Measurements from ENCODE around the gene PTPRE. TPM values are rescaled to one million over a fixed set of nuclear protein-coding genes. Genes with fewer than 3 reads are reported as not detected.

The PTPRE gene
- total and polyA plus RNA-seq, 10 of the 15 experiments (the other 5 are each of a cell fraction or from before 2014, with no cell fraction given), result 2.9 to 7.6 (median 5.8) TPM

DNA sequence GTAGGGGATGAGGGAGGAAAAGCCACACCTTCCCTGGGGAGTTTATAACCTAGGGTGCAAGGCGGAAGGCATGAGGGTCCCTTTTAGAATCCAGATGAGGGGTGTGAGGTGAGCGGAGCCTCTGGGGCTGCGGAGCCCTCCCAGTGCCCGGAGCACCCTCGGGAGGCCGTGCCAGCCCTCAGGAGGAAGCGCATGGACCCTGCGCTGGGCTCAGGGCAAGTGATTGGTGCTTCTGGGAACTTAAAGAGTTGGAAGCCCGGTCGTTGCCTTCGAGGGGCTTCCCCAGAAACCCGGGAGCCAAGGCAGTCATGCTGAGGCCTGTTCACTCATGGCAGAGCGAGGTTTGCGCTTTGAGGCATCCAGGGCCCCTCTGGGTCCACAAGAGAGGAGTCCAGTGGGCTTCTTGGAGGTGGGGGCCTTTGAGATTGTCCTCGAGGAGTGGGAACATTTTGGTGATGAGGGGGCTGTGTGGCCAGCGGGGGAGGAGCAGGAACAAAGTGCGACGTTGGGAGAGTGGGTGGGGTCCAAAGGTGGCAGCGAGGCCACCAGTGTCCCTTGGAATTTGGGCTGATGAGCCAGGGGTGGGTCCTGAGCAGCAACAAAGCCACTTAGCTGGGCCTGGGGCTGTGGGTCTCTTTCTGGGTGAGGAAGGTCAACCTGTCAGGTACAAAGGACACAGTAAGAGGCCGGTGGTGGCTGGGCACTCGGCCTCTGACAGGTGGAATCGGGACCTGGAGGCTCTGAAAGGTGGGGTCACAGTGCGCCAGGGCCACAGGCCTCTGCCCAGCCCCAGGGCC lies 139.5 kb downstream of the PTPRE start (continued):
- TF ChIP-seq YBX1 (IDR thresholded peaks at IDR 0.05) (no peak), BACH1 (IDR thresholded peaks at IDR 0.05; ENCODE audit: borderline replicate concordance) (no peak)

DNA sequence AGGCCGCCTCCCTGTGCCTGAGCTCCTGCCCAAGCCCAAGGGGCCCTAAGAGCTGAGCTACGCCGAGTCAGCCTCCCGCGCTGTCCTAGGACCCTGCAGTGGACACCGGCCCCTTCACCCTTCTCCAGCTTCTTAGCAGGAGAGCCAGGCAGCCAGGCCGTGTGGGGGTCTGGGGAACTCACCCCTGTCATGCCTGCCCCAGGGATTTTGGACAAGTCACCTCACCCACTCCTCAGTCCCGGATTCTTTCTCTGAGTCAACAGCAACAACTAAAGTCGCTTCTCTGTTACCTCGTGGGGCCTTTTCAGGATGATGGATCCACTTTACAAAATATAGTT lies 140.0 kb downstream of the PTPRE start:
- ChIA-PET RAD21 (ENCODE audit: unreplicated experiment) (interaction anchor here (1.1 to 3.8 kb wide), 5 partner anchors 11 to 102 kb away, joined by 3 to 82 read pairs (median 11); no protein-coding TSS in a partner anchor), POLR2A (interaction anchor here (0.7 to 6.4 kb wide), 4 partner anchors 10 to 80 kb away, joined by 3 to 117 read pairs (median 4); no protein-coding TSS in a partner anchor), CTCF (interaction anchor here (1.1 to 5.9 kb wide), 6 partner anchors 11 to 97 kb away, joined by 3 to 52 read pairs (median 16); no protein-coding TSS in a partner anchor), SMC1A (ENCODE audit: uncharacterized antibody, unreplicated experiment) (interaction anchor here (0.6 to 8.7 kb wide), 7 partner anchors 11 to 273 kb away, joined by 3 to 116 read pairs (median 4); no protein-coding TSS in a partner anchor)
- in situ Hi-C loops (cut with MboI) (no loop called here), intact Hi-C loops (cut with micrococcal nuclease; ENCODE audit: unreplicated experiment) (loop anchor here (1.0 kb wide), 1 partner anchor 17 kb away; no protein-coding TSS in a partner anchor)
- WGBS (ENCODE audit: insufficient coverage, insufficient replicate concordance, low lambda C conversion rate, missing lambda C conversion rate), result 55% methylated on average over 10 of the region's 10 CpGs
- no peak for FAIRE-seq
- Histone ChIP-seq H3K4me2 (ENCODE audit: control insufficient read depth, insufficient read depth) (peak overlapping the region; percentile 73), H3K27ac (ENCODE audit: control insufficient read depth, insufficient read depth) (peak overlapping the region; percentile 54; the same call in 1 of the 2 replicates), H3K36me3 (ENCODE audit: control insufficient read depth in 2 of 2, insufficient read depth in 2 of 2, low read length in 1 of 2) (no peaks in the 10 kb centered on the region), H2AFZ (ENCODE audit: control insufficient read depth, low read depth, low read length) (peak overlapping the region; percentile 84), H3K9me3 (replicated peaks; ENCODE audit: control insufficient read depth, insufficient read depth, low read length) (no peaks in the 10 kb centered on the region), H4K20me1 (ENCODE audit: control insufficient read depth, insufficient read depth) (no peaks in the 10 kb centered on the region), H3K27me3 (replicated peaks in 1 of 2; ENCODE audit: control insufficient read depth in 2 of 2, insufficient read depth in 2 of 2, low read length in 1 of 2) (no peaks in the 10 kb centered on the region), H3K4me1 (ENCODE audit: control insufficient read depth, insufficient read depth, low read length) (peaks cover 30% of the 10 kb centered on the region), H3K9ac (ENCODE audit: control insufficient read depth, insufficient read depth, low read length) (peak overlapping the region; percentile 61), H3K79me2 (ENCODE audit: control insufficient read depth, insufficient read depth, low read length) (peaks cover 7% of the 10 kb centered on the region), H3K4me3 (peak overlapping the region; percentile 70; the same call in 1 of the 2 replicates)
- BruUV-seq (replicated peaks), result no TSS peak
- DNase-seq (ENCODE audit: low read depth, low spot score), result no peak
- peak; percentile 1; the same call in 2 of the 3 replicates for ATAC-seq
- TF ChIP-seq SMC3 (IDR thresholded peaks at IDR 0.05; ENCODE audit: borderline replicate concordance, low read length) (no peak), BCL11A (IDR thresholded peaks at IDR 0.05; ENCODE audit: low read depth, low read length) (no peak), ZBED1 (IDR thresholded peaks at IDR 0.05; ENCODE audit: borderline replicate concordance) (no peak), EP300 (IDR thresholded peaks at IDR 0.05; ENCODE audit: borderline replicate concordance in 1 of 2, control insufficient read depth in 1 of 2, low read depth in 2 of 2, low read length in 2 of 2) (no peak), SIN3A (IDR thresholded peaks at IDR 0.05; ENCODE audit: low read depth, low read length) (no peak), NRF1 (conservative IDR thresholded peaks at IDR 0.05; ENCODE audit: low read depth, low read length) (no peak), ZNF274 (IDR thresholded peaks at IDR 0.05; ENCODE audit: insufficient read depth, insufficient read length) (no peak), IKZF2 (IDR thresholded peaks at IDR 0.05) (no peak), CBFB (IDR thresholded peaks at IDR 0.05; ENCODE audit: low read depth) (no peak), CHD1 (IDR thresholded peaks at IDR 0.05; ENCODE audit: low read depth, low read length) (no peak), MEF2B (IDR thresholded peaks at IDR 0.05; ENCODE audit: partially characterized antibody, poor library complexity, severe bottlenecking) (no peak), ZZZ3 (IDR thresholded peaks at IDR 0.05; ENCODE audit: control insufficient read depth, insufficient read length, low read depth) (no peak)
- TF ChIP-seq, protein P1, sequence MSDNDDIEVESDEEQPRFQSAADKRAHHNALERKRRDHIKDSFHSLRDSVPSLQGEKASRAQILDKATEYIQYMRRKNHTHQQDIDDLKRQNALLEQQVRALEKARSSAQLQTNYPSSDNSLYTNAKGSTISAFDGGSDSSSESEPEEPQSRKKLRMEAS (IDR thresholded peaks at IDR 0.05; ENCODE audit: low read depth, low read length), result no peak
- TF ChIP-seq, protein P2, sequence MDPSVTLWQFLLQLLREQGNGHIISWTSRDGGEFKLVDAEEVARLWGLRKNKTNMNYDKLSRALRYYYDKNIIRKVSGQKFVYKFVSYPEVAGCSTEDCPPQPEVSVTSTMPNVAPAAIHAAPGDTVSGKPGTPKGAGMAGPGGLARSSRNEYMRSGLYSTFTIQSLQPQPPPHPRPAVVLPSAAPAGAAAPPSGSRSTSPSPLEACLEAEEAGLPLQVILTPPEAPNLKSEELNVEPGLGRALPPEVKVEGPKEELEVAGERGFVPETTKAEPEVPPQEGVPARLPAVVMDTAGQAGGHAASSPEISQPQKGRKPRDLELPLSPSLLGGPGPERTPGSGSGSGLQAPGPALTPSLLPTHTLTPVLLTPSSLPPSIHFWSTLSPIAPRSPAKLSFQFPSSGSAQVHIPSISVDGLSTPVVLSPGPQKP (IDR thresholded peaks at IDR 0.05; ENCODE audit: low read depth, low read length), result no peak
- TF ChIP-seq, protein P3, sequence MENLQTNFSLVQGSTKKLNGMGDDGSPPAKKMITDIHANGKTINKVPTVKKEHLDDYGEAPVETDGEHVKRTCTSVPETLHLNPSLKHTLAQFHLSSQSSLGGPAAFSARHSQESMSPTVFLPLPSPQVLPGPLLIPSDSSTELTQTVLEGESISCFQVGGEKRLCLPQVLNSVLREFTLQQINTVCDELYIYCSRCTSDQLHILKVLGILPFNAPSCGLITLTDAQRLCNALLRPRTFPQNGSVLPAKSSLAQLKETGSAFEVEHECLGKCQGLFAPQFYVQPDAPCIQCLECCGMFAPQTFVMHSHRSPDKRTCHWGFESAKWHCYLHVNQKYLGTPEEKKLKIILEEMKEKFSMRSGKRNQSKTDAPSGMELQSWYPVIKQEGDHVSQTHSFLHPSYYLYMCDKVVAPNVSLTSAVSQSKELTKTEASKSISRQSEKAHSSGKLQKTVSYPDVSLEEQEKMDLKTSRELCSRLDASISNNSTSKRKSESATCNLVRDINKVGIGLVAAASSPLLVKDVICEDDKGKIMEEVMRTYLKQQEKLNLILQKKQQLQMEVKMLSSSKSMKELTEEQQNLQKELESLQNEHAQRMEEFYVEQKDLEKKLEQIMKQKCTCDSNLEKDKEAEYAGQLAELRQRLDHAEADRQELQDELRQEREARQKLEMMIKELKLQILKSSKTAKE (IDR thresholded peaks at IDR 0.05; ENCODE audit: low read depth, poor library complexity, severe bottlenecking), result no peak
- TF ChIP-seq, protein P4, sequence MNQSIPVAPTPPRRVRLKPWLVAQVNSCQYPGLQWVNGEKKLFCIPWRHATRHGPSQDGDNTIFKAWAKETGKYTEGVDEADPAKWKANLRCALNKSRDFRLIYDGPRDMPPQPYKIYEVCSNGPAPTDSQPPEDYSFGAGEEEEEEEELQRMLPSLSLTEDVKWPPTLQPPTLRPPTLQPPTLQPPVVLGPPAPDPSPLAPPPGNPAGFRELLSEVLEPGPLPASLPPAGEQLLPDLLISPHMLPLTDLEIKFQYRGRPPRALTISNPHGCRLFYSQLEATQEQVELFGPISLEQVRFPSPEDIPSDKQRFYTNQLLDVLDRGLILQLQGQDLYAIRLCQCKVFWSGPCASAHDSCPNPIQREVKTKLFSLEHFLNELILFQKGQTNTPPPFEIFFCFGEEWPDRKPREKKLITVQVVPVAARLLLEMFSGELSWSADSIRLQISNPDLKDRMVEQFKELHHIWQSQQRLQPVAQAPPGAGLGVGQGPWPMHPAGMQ (IDR thresholded peaks at IDR 0.05; ENCODE audit: borderline replicate concordance), result no peak
